Midbrain (tissue), 1 donor: ENCODE measurements around the gene AACS.

ENCODE experiments used
- DNase-seq: peaks from one replicate; lab custom pipeline; 2025; lab: John Stamatoyannopoulos, UW

AACS gene

GRCh38 chr12:125185740-125186470 is 120.7 kb downstream of the AACS start, which contains the start of gene TMEM132B:
Gene TMEM132B, plus strand, starts transcription at chr12:125186386.
- peak; percentile 78 for DNase-seq

GRCh38 chr12:125186471-125187147 is 121.4 kb downstream of the AACS start:
- no peak for DNase-seq

GRCh38 chr12:125187148-125187745 is 122.0 kb downstream of the AACS start:
- no peak for DNase-seq

- DNase-seq: no peak
Measured at GRCh38 chr12:125187780-125188741, 122.8 kb downstream of the AACS start.

GRCh38 chr12:125189015-125189414 is 123.8 kb downstream of the AACS start:
- DNase-seq: no peak

GRCh38 chr12:125189502-125189901 is 124.3 kb downstream of the AACS start:
- no peak for DNase-seq

GRCh38 chr12:125191361-125192087 is 126.3 kb downstream of the AACS start:
- DNase-seq: no peak

- no peak for DNase-seq
Measured at GRCh38 chr12:125192690-125193221, 127.5 kb downstream of the AACS start.
